GM12878 (cell line): ENCODE measurements around the gene MAST3. TPM values are rescaled to one million over a fixed set of nuclear protein-coding genes. Genes with fewer than 3 reads are reported as not detected.
A peak's percentile ranks its signal among the peaks of the same experiment; 100 is the strongest.

Source experiments
- ATAC-seq: fragments of 200-7000 bp; cut with Tn5 transposase; 3 replicates; pipeline ENCODE4 v1.9.1; 2020; ENCODE audit warnings: mild to moderate bottlenecking, moderate library complexity
- BruUV-seq: library from RNA; stranded (reverse); fragments of 400-500 nt; replicated peaks from 2 replicates; lab custom pipeline; 2021; lab: Mats Ljungman, UMichigan
- CTCF ChIA-PET: fragments of 300-600 bp; sonication (Branson Sonifier 250); formaldehyde crosslinking; extraction: SDS; loops from one replicate; lab custom pipeline; 2021; ENCODE audit warnings: inconsistent platforms; lab: Yijun Ruan, JAX
- POLR2A ChIA-PET: fragments of 350-600 bp; formaldehyde crosslinking; extraction: SDS; loops from one replicate; lab custom pipeline; 2021; ENCODE audit warnings: inconsistent platforms; lab: Charles Lee
- RAD21 ChIA-PET: fragments of 300-600 bp; sonication (Branson Sonifier 250); formaldehyde crosslinking; loops from one replicate; lab custom pipeline; 2023; ENCODE audit warnings: antibody characterized with exemption; ENCODE audit not compliant: unreplicated experiment; lab: Charles Lee
- SMC1A ChIA-PET: fragments of 300-600 bp; sonication (Branson Sonifier 250); formaldehyde crosslinking; loops from one replicate; lab custom pipeline; 2023; ENCODE audit not compliant: unreplicated experiment, uncharacterized antibody; lab: Charles Lee
- DNase-seq: peaks from one replicate; pipeline ENCODE4 v3.0.0-alpha.2; 2011; ENCODE audit warnings: low read depth, low spot score
- FAIRE-seq: peaks from 3 replicates; lab custom pipeline; 2011; peaks lifted over from hg19 to GRCh38; lab: Jason Lieb, UNC
- H2AFZ ChIP-seq: 2 replicates; pipeline ENCODE4 v1.6.0; 2011; ENCODE audit warnings: low read depth, low read length, control low read depth; ENCODE audit not compliant: control insufficient read depth
- H3K27ac ChIP-seq: 2 replicates; pipeline ENCODE4 v1.5.1; 2011; ENCODE audit warnings: control low read depth; ENCODE audit not compliant: control insufficient read depth, insufficient read depth
- H3K27me3 ChIP-seq, 2 experiments: replicated peaks in 1 of 2; 2 replicates each; pipeline versions ENCODE4 v1.6.0 to v1.6.1; 2011; ENCODE audit warnings: low read length in 1 of 2; ENCODE audit not compliant: control insufficient read depth in 2 of 2, insufficient read depth in 2 of 2
- H3K36me3 ChIP-seq, 2 experiments: 2 replicates each; pipeline ENCODE4 v1.5.1; 2011; ENCODE audit warnings: low read length in 1 of 2; ENCODE audit not compliant: control insufficient read depth in 2 of 2, insufficient read depth in 2 of 2
- H3K4me1 ChIP-seq: 2 replicates; pipeline ENCODE4 v1.6.1; 2011; ENCODE audit warnings: mild to moderate bottlenecking, low read length, moderate library complexity, mixed read lengths; ENCODE audit not compliant: control insufficient read depth, insufficient read depth
- H3K4me2 ChIP-seq: 2 replicates; pipeline ENCODE4 v1.6.0; 2011; ENCODE audit warnings: control low read depth; ENCODE audit not compliant: control insufficient read depth, insufficient read depth
- H3K4me3 ChIP-seq: fragments of 200-600 bp; sonication (generic); 2 replicates; pipeline ENCODE4 v1.5.1; 2016
- H3K79me2 ChIP-seq: 2 replicates; pipeline ENCODE4 v1.6.0; 2011; ENCODE audit warnings: low read length; ENCODE audit not compliant: control insufficient read depth, insufficient read depth
- H3K9ac ChIP-seq: 2 replicates; pipeline ENCODE4 v1.8.0; 2011; ENCODE audit warnings: low read length, control low read depth, mixed read lengths; ENCODE audit not compliant: control insufficient read depth, insufficient read depth
- H3K9me3 ChIP-seq: replicated peaks from 3 replicates; pipeline ENCODE4 v1.5.1; 2011; ENCODE audit warnings: mild to moderate bottlenecking, low read length; ENCODE audit not compliant: control insufficient read depth, insufficient read depth
- H4K20me1 ChIP-seq: 2 replicates; pipeline ENCODE4 v1.6.0; 2011; ENCODE audit not compliant: control insufficient read depth, insufficient read depth
- BACH1 ChIP-seq: fragments of 450-650 bp; IDR thresholded peaks from 2 replicates; pipeline ENCODE4 v1.6.1; 2017; ENCODE audit warnings: mild to moderate bottlenecking, borderline replicate concordance
- BHLHE40 ChIP-seq, 2 experiments: fragments of 450-650 bp in 1 of 2; IDR thresholded peaks; 2 replicates each; pipeline ENCODE4 v1.6.1; 2011 to 2017; ENCODE audit warnings: low read depth in 2 of 2, borderline replicate concordance in 1 of 2, improper control_type of control experiment in 1 of 2, low read length in 1 of 2, mild to moderate bottlenecking in 1 of 2
- BRCA1 ChIP-seq: IDR thresholded peaks from 2 replicates; pipeline ENCODE4 v1.6.1; 2011; ENCODE audit warnings: low read depth, low read length, improper control_type of control experiment
- DPF2 ChIP-seq: fragments of 450-650 bp; IDR thresholded peaks from 2 replicates; pipeline ENCODE4 v1.6.1; 2017; ENCODE audit warnings: mild to moderate bottlenecking
- EGR1 ChIP-seq, 2 experiments: IDR thresholded peaks; 1 replicate in 1 of 2; 2 replicates in 1 of 2; pipeline ENCODE4 v1.6.1; 2011 to 2012; ENCODE audit warnings: low read depth in 2 of 2, low read length in 2 of 2, borderline replicate concordance in 1 of 2, mild to moderate bottlenecking in 1 of 2, moderate library complexity in 1 of 2
- HCFC1 ChIP-seq: fragments of 150-350 bp; IDR thresholded peaks from 2 replicates; pipeline ENCODE4 v1.6.1; 2014; ENCODE audit warnings: low read length
- IKZF1 ChIP-seq: fragments of 450-650 bp; conservative IDR thresholded peaks from 2 replicates; pipeline ENCODE4 v1.6.1; 2017; ENCODE audit warnings: antibody characterized with exemption, mild to moderate bottlenecking
- MTA2 ChIP-seq: fragments of 450-650 bp; IDR thresholded peaks from 2 replicates; pipeline ENCODE4 v1.6.1; 2016; ENCODE audit warnings: low read depth, mild to moderate bottlenecking, moderate library complexity
- MXI1 ChIP-seq: fragments of 150-350 bp; IDR thresholded peaks from 2 replicates; pipeline ENCODE4 v1.6.1; 2011; ENCODE audit warnings: low read depth, mild to moderate bottlenecking, inconsistent platforms, low read length, improper control_type of control experiment
- NR2C1 ChIP-seq: fragments of 450-650 bp; IDR thresholded peaks from 2 replicates; pipeline ENCODE4 v1.6.1; 2017; ENCODE audit warnings: antibody characterized with exemption, mild to moderate bottlenecking, moderate library complexity
- NR2F1 ChIP-seq: fragments of 450-650 bp; conservative IDR thresholded peaks from 2 replicates; pipeline ENCODE4 v1.6.1; 2017; ENCODE audit warnings: mild to moderate bottlenecking
- POLR2A ChIP-seq: IDR thresholded peaks from 2 replicates; pipeline ENCODE4 v1.6.1; 2011; ENCODE audit warnings: low read depth, mild to moderate bottlenecking, low read length
- SIN3A ChIP-seq: IDR thresholded peaks from 2 replicates; pipeline ENCODE4 v1.6.1; 2012; ENCODE audit warnings: low read depth, low read length, improper control_type of control experiment
- SMAD1 ChIP-seq: fragments of 450-650 bp; IDR thresholded peaks from 2 replicates; pipeline ENCODE4 v1.6.1; 2018; ENCODE audit warnings: mild to moderate bottlenecking, low read depth; ENCODE audit not compliant: partially characterized antibody
- SP1 ChIP-seq: IDR thresholded peaks from one replicate; pipeline ENCODE4 v1.6.1; 2011; ENCODE audit warnings: low read depth, low read length
- TBL1XR1 ChIP-seq: IDR thresholded peaks from 2 replicates; pipeline ENCODE4 v1.6.1; 2012; ENCODE audit warnings: low read depth, low read length, improper control_type of control experiment
- YY1 ChIP-seq: IDR thresholded peaks from 2 replicates; pipeline ENCODE4 v1.6.1; 2011; ENCODE audit warnings: low read depth, mild to moderate bottlenecking, low read length
- WGBS: methylation state at CpG from one replicate; pipeline ENCODE4 v1.1.6; 2016; ENCODE audit warnings: low lambda C conversion rate; ENCODE audit not compliant: insufficient replicate concordance, insufficient coverage; ENCODE audit errors: missing lambda C conversion rate; 5-methylcytosine and 5-hydroxymethylcytosine counted together
- in situ Hi-C: fragments of 300-500 bp; cut with MboI; formaldehyde crosslinking; loops from 9 replicates; pipeline ENCODE4 v1.14.3; 2018; ENCODE audit warnings: mixed read lengths
- intact Hi-C: fragments of 100-400 bp; cut with micrococcal nuclease; formaldehyde crosslinking; loops from one replicate; pipeline ENCODE4 v1.14.2; 2022; ENCODE audit not compliant: unreplicated experiment
- polyA plus RNA-seq, 11 experiments: library from polyadenylated mRNA; depleted of rRNA in 4 of 11; unstranded in 6 of 11; stranded (reverse) in 5 of 11; fragments of >200 nt; fragmentation: Nextera tagmentation in 4 of 11; fragmentation: Illumina TruSeq in 1 of 11; extraction: Ambion mirVana in 4 of 11; extraction: Trizol in 1 of 11; gene quantifications; 1 replicate in 1 of 11; 2 replicates in 10 of 11; pipeline versions ENCODE4 v1.2.1 to v1.2.3, GENCODE V29; 2011 to 2016; ENCODE audit warnings: inconsistent platforms in 2 of 11, missing spikeins in 2 of 11, low read depth in 1 of 11
- total RNA-seq, 4 experiments: library from RNA; depleted of rRNA in 3 of 4; stranded (reverse); fragments of >200 nt in 3 of 4; fragmentation: Illumina TruSeq in 1 of 4; extraction: Trizol in 1 of 4; gene quantifications; 2 replicates each; pipeline versions ENCODE4 v1.2.1 to v1.2.3, GENCODE V29; 2013 to 2021
- TF ChIP-seq, protein P1 (sequence below): fragments of 450-650 bp; conservative IDR thresholded peaks from 2 replicates; pipeline ENCODE4 v1.6.1; 2017; ENCODE audit warnings: mild to moderate bottlenecking, moderate library complexity

The MAST3 gene
- total and polyA plus RNA-seq, 10 of the 15 experiments (the other 5 are each of a cell fraction or from before 2014, with no cell fraction given) = 3.0 to 22.2 (median 7.5) TPM

DNA sequence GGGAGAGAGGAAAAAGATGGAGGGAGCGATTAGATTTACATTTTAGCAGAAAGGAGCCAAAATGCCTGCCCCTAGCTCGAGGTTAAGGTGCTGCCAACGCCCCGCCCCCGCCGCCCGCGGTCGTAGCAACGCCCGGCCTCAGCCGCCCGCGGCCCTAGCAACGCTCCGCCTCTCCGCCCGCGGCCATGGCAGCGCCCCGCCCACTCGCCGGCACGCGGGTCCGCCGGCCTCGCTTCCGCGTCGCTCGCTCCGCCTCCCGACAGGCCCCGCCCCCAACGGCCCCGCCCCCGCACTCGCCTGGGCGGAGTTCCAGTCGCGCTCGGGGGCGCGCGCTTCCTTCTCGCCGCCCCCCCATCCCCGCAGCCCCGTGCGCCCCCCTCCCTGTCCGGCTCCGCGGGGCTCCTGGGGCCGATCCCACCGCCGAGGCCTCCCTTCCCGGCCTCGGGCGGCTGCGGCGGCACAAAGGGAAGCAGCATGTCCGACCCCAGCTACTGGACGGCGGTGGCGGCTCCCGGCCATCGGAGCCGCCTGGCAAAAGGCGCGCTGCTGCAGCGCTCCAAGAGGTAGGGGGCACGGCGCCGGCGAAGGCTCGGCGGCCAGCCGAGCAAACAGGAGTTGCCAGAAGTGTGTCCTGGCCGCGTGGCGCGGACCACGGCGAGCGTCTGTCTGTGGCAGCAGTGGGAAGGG, 20.3 kb downstream of the MAST3 start:
- intact Hi-C loops = no loop called here
- Histone ChIP-seq H2AFZ (peak overlapping the region; percentile 51; the same call in 1 of the 2 replicates), H3K9ac (peak overlapping the region; percentile 73), H3K79me2 (peaks cover 21% of the 10 kb centered on the region), H3K4me2 (peak overlapping the region; percentile 99), H3K4me1 (peaks cover 25% of the 10 kb centered on the region), H3K4me3 (peak overlapping the region; percentile 88), H4K20me1 (no peaks in the 10 kb centered on the region; the same call in 1 of the 2 replicates), H3K36me3 (peaks cover 12 to 21% of the 10 kb centered on the region in 2 experiments), H3K27ac (peak overlapping the region; percentile 63), H3K9me3 (no peaks in the 10 kb centered on the region), H3K27me3 (no peaks in the 10 kb centered on the region)
- DNase-seq = no peak
- BruUV-seq = no TSS peak
- SMC1A ChIA-PET = interaction anchor here (0.7 to 1.6 kb wide), 7 partner anchors 8 to 117 kb away, joined by 3 to 4 read pairs (median 3); partner anchors contain the start of genes IL12RB1, MAST3 and MPV17L2
- WGBS = under 1% methylated on average over 48 of the region's 86 CpGs
- RAD21 ChIA-PET = interaction anchor here (0.6 to 1.9 kb wide), 6 partner anchors 31 to 85 kb away, joined by 3 to 7 read pairs (median 4); partner anchors contain the start of genes IL12RB1 and PIK3R2
- in situ Hi-C loops = no loop called here
- POLR2A ChIA-PET = interaction anchor here (0.7 to 2.8 kb wide), 5 partner anchors 8 to 106 kb away, joined by 3 to 7 read pairs (median 4); partner anchors contain the start of genes IL12RB1 and MAST3
- ATAC-seq = peak; percentile 91
- FAIRE-seq = peak; percentile 64
- peak; percentile 91 for TF ChIP-seq YY1
- peak; percentile 65 to 85; a peak in 3 of 4 replicates for TF ChIP-seq BHLHE40 (IDR thresholded peaks at IDR 0.05; ENCODE audit: borderline replicate concordance in 1 of 2, low read depth in 2 of 2, low read length in 1 of 2)
- peak; percentile 23; the same call in 1 of the 2 replicates for TF ChIP-seq HCFC1
- TF ChIP-seq BACH1 = 0 out of 2 replicates have a peak, but pooled peaks have one; percentile 13
- peak in 1 of 2 experiments; percentile 81; a peak in 2 of 3 replicates for TF ChIP-seq EGR1 (IDR thresholded peaks at IDR 0.05; ENCODE audit: borderline replicate concordance in 1 of 2, low read depth in 2 of 2, low read length in 2 of 2)
- TF ChIP-seq SIN3A = peak; percentile 77; the same call in 1 of the 2 replicates
- peak; percentile 19; the same call in 1 of the 2 replicates for TF ChIP-seq NR2C1
- TF ChIP-seq IKZF1 = 0 out of 2 replicates have a peak, but pooled peaks have one; percentile 16
- peak; percentile 9; the same call in 1 of the 2 replicates for TF ChIP-seq DPF2
- TF ChIP-seq, protein P1, sequence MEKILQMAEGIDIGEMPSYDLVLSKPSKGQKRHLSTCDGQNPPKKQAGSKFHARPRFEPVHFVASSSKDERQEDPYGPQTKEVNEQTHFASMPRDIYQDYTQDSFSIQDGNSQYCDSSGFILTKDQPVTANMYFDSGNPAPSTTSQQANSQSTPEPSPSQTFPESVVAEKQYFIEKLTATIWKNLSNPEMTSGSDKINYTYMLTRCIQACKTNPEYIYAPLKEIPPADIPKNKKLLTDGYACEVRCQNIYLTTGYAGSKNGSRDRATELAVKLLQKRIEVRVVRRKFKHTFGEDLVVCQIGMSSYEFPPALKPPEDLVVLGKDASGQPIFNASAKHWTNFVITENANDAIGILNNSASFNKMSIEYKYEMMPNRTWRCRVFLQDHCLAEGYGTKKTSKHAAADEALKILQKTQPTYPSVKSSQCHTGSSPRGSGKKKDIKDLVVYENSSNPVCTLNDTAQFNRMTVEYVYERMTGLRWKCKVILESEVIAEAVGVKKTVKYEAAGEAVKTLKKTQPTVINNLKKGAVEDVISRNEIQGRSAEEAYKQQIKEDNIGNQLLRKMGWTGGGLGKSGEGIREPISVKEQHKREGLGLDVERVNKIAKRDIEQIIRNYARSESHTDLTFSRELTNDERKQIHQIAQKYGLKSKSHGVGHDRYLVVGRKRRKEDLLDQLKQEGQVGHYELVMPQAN = peak; percentile 60
- peak; percentile 55 for TF ChIP-seq POLR2A
- 0 out of 2 replicates have a peak, but pooled peaks have one; percentile 20 for TF ChIP-seq NR2F1
- TF ChIP-seq MXI1 = peak; percentile 88
- no peak for TF ChIP-seq TBL1XR1
- TF ChIP-seq SP1 = peak; percentile 67
- TF ChIP-seq MTA2 = no peak
- TF ChIP-seq BRCA1 = no peak
- no peak for TF ChIP-seq SMAD1
- CTCF ChIA-PET = interaction anchor here (0.6 to 2.1 kb wide), 7 partner anchors 8 to 138 kb away, joined by 3 to 9 read pairs (median 4); partner anchors contain the start of gene PIK3R2
